ENCODE measurements around the gene DLX2. TPM values are rescaled to one million over a fixed set of nuclear protein-coding genes. Genes with fewer than 3 reads are reported as not detected.

The DLX2 gene
- total and polyA plus RNA-seq, 2 of the 13 experiments (the other 11 are each of a cell fraction or from before 2014, with no cell fraction given), result 0.07 to 0.15 TPM

DNA sequence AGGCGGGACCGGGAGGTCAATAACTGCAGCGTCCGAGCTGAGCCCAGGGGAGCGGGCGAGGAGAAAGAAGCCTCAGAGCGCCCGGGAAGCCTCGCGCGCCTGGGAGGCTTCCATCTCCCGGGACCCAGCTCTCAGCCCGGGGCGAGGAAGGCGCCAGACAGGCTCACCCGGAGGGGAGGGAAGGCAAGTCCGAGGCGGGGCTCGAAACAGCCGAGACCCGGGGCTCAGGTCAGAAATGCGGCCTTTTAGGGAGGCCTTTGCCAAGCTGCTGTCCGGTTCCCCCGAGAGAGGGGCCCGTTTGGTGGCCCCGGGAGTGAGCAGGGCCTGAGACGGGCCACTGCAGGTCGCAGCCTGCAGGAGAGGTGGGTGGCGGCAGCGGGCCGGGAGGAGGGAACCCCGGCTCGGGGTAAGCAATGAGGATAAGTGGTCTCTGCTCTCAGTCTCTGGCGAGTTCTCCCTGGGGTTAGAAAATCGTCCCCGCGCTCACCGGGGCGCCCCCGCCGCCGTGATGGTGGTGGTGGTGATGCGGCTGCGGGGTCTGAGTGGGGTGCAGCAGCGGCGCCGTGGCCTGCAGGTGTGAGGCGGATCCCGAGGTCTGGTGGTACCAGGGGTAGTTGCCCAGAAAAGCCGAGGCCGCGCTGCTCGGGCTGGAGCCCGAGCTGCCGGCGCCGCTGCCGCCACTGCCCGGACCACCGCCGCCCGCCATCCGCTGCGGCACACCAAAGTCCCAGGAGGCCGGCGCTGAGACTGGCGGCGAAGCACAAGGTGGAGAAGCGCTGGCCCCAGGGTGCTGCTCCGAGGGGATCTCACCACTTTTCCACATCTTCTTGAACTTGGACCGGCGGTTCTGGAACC is 2.4 kb downstream of the DLX2 start:
- DNase-seq (ENCODE audit: low spot score) (no peak), ATAC-seq (no peak), FAIRE-seq (no peak)
- CTCF ChIA-PET (ENCODE audit: low intra/inter-chr PET ratio, low total read pairs), result no interaction called here
- H3K9ac ChIP-seq (ENCODE audit: insufficient read depth, low read depth, low read length), result no peak overlapping the region
- H3K4me2 ChIP-seq (ENCODE audit: low read depth, low read length), result peak overlapping the region; percentile 99
- H3K4me1 ChIP-seq (ENCODE audit: insufficient read depth, low read length), result peaks cover 79% of the 10 kb centered on the region
- TF ChIP-seq, protein P1, sequence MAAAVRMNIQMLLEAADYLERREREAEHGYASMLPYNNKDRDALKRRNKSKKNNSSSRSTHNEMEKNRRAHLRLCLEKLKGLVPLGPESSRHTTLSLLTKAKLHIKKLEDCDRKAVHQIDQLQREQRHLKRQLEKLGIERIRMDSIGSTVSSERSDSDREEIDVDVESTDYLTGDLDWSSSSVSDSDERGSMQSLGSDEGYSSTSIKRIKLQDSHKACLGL (CRISPR knock-in tag; IDR thresholded peaks at IDR 0.05), result 0 out of 2 replicates have a peak, but pooled peaks have one; percentile 23
- TF ChIP-seq ZBTB25 (CRISPR knock-in tag; IDR thresholded peaks at IDR 0.05) (no peak), HMGXB4 (CRISPR knock-in tag; IDR thresholded peaks at IDR 0.05; ENCODE audit: borderline replicate concordance in 1 of 2, low read depth in 1 of 2) (0 out of 4 replicates have a peak, but pooled peaks of 1 of the 2 experiments have one; percentile 15), TSC22D2 (CRISPR knock-in tag; IDR thresholded peaks at IDR 0.05; ENCODE audit: borderline replicate concordance) (no peak), NR0B2 (CRISPR knock-in tag; IDR thresholded peaks at IDR 0.05) (no peak), GABPB1 (CRISPR knock-in tag; IDR thresholded peaks at IDR 0.05) (0 out of 2 replicates have a peak, but pooled peaks have one; percentile 11), IKZF1 (IDR thresholded peaks at IDR 0.05) (no peak), NR2F6 (IDR thresholded peaks at IDR 0.05) (no peak), NR2F6 (CRISPR knock-in tag; IDR thresholded peaks at IDR 0.05) (0 out of 2 replicates have a peak, but pooled peaks have one; percentile 8), GABPA (IDR thresholded peaks at IDR 0.05; ENCODE audit: low read depth, low read length) (no peak), GABPA (CRISPR knock-in tag; IDR thresholded peaks at IDR 0.05; ENCODE audit: low read depth) (no peak)
- TF ChIP-seq, protein P2, sequence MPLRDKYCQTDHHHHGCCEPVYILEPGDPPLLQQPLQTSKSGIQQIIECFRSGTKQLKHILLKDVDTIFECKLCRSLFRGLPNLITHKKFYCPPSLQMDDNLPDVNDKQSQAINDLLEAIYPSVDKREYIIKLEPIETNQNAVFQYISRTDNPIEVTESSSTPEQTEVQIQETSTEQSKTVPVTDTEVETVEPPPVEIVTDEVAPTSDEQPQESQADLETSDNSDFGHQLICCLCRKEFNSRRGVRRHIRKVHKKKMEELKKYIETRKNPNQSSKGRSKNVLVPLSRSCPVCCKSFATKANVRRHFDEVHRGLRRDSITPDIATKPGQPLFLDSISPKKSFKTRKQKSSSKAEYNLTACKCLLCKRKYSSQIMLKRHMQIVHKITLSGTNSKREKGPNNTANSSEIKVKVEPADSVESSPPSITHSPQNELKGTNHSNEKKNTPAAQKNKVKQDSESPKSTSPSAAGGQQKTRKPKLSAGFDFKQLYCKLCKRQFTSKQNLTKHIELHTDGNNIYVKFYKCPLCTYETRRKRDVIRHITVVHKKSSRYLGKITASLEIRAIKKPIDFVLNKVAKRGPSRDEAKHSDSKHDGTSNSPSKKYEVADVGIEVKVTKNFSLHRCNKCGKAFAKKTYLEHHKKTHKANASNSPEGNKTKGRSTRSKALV (CRISPR knock-in tag; IDR thresholded peaks at IDR 0.05), result 0 out of 2 replicates have a peak, but pooled peaks have one; percentile 35
- TF ChIP-seq, protein P3, sequence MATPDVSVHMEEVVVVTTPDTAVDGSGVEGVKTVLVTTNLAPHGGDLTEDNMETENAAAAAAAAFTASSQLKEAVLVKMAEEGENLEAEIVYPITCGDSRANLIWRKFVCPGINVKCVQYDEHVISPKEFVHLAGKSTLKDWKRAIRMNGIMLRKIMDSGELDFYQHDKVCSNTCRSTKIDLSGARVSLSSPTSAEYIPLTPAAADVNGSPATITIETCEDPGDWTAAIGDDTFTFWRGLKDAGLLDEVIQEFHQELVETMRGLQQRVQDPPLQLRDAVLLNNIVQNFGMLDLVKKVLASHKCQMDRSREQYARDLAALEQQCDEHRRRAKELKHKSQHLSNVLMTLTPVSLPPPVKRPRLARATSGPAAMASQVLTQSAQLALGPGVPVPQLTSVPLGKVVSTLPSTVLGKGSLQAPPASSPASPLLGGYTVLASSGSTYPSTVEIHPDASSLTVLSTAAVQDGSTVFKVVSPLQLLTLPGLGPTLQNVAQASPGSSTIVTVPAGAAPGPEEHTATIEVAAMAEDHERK (CRISPR knock-in tag; IDR thresholded peaks at IDR 0.05; ENCODE audit: low read depth), result no peak
- no peak overlapping the region for H2AFZ ChIP-seq (ENCODE audit: low read length)
- in situ Hi-C loops (cut with HindIII; ENCODE audit: extremely low pct_ligation_motif_present, low pct_unique_long_range_greater_than_20kb) (loop anchor here (5.0 to 10.0 kb wide), 2 partner anchors 103 to 306 kb away; partner anchors contain the start of gene METAP1D), intact Hi-C loops (cut with micrococcal nuclease; ENCODE audit: unreplicated experiment) (loop anchor here (10.0 kb wide), 1 partner anchor 1126 kb away; no protein-coding TSS in a partner anchor)
- WGBS (ENCODE audit: low lambda C conversion rate), result 65% methylated on average over 68 of the region's 72 CpGs
- POLR2A ChIA-PET, result interaction anchor here (1.4 to 2.7 kb wide), 2 partner anchors 9 to 14 kb away, joined by 3 to 16 read pairs; no protein-coding TSS in a partner anchor
- no peaks in the 10 kb centered on the region for H3K79me2 ChIP-seq (ENCODE audit: insufficient read depth, low read length)
- no peaks in the 10 kb centered on the region; the same call in 1 of the 2 replicates for H4K20me1 ChIP-seq (ENCODE audit: insufficient read depth, low read length)
- H3K27me3 ChIP-seq (ENCODE audit: control insufficient read depth in 1 of 2, insufficient read depth in 2 of 2, low read length in 2 of 2), result peaks cover 15 to 50% of the 10 kb centered on the region in 2 experiments
- H3K27ac ChIP-seq (ENCODE audit: extremely low read length, insufficient read depth, low read length), result no peak overlapping the region
- H3K9me3 ChIP-seq (ENCODE audit: low read length), result no peaks in the 10 kb centered on the region
- H3K4me3 ChIP-seq (replicated peaks in 1 of 3; ENCODE audit: insufficient read depth in 1 of 3, low read depth in 2 of 3, low read length in 3 of 3), result peak overlapping the region in 2 of 3 experiments; percentile 25 to 75; a peak in 2 of 6 replicates
- no TSS peak for BruUV-seq (replicated peaks)
- H3K36me3 ChIP-seq (replicated peaks in 1 of 2; ENCODE audit: control insufficient read depth in 1 of 2, insufficient read depth in 2 of 2, low read length in 2 of 2), result no peaks in the 10 kb centered on the region
